HEK293 (cell line): ENCODE measurements around the gene ALOX5.

Source experiments
- CTCF ChIA-PET: fragments of 350-600 bp; formaldehyde crosslinking; extraction: SDS; loops from one replicate; lab custom pipeline; 2021; ENCODE audit warnings: antibody characterized with exemption; lab: Yijun Ruan, JAX
- POLR2A ChIA-PET: fragments of 300-600 bp; formaldehyde crosslinking; extraction: SDS; loops from one replicate; lab custom pipeline; 2020; ENCODE audit warnings: antibody characterized with exemption, inconsistent platforms; lab: Yijun Ruan, JAX
- H3K27ac ChIP-seq: fragments of 200-500 bp; sonication (Bioruptor generic); 2 replicates; pipeline ENCODE4 v1.5.1; 2014; ENCODE audit warnings: low read depth, low read length, control low read depth, inconsistent platforms; ENCODE audit errors: extremely low read depth
- H3K36me3 ChIP-seq, 2 experiments: fragments of 200-500 bp in 1 of 2; sonication (Bioruptor generic) in 1 of 2; 1 replicate in 1 of 2; 2 replicates in 1 of 2; pipeline ENCODE4 v1.5.1; 2014 to 2017; ENCODE audit warnings: inconsistent platforms in 2 of 2, low read length in 2 of 2; ENCODE audit not compliant: control insufficient read depth in 2 of 2, insufficient read depth in 1 of 2
- H3K4me1 ChIP-seq: fragments of 200-500 bp; sonication (Bioruptor generic); 2 replicates; pipeline ENCODE4 v1.5.1; 2014; ENCODE audit warnings: mild to moderate bottlenecking, low read length, inconsistent platforms; ENCODE audit not compliant: control insufficient read depth, insufficient read depth
- H3K4me3 ChIP-seq: 2 replicates; pipeline ENCODE4 v1.5.1; 2011; ENCODE audit warnings: low read depth, mild to moderate bottlenecking, control low read depth, low read length, moderate library complexity
- H3K9me3 ChIP-seq: fragments of 200-500 bp; sonication (Bioruptor generic); 2 replicates; pipeline ENCODE4 v1.5.1; 2014; ENCODE audit warnings: low read depth, low read length, inconsistent platforms; ENCODE audit not compliant: control insufficient read depth, insufficient read depth
- AEBP2 ChIP-seq: fragments of 450-650 bp; formaldehyde crosslinking; IDR thresholded peaks from 2 replicates; pipeline ENCODE4 v1.5.1; 2016; ENCODE audit warnings: missing biosample characterization, missing genetic modification characterization, borderline replicate concordance
- BCL11B ChIP-seq: fragments of 450-650 bp; formaldehyde crosslinking; IDR thresholded peaks from 2 replicates; pipeline ENCODE4 v1.5.1; 2016; ENCODE audit warnings: low read depth, missing biosample characterization, missing genetic modification characterization
- EGR2 ChIP-seq: fragments of 450-650 bp; formaldehyde crosslinking; IDR thresholded peaks from 2 replicates; pipeline ENCODE4 v1.5.1; 2016; ENCODE audit warnings: low read depth, missing biosample characterization, missing genetic modification characterization
- GLI4 ChIP-seq: fragments of 450-650 bp; formaldehyde crosslinking; IDR thresholded peaks from 2 replicates; pipeline ENCODE4 v1.5.1; 2016; ENCODE audit warnings: missing biosample characterization, missing genetic modification characterization
- MZF1 ChIP-seq: fragments of 450-650 bp; formaldehyde crosslinking; IDR thresholded peaks from 2 replicates; pipeline ENCODE4 v1.5.1; 2017; ENCODE audit warnings: missing biosample characterization, missing genetic modification characterization, borderline replicate concordance
- ZEB2 ChIP-seq: fragments of 450-650 bp; formaldehyde crosslinking; IDR thresholded peaks from 2 replicates; pipeline ENCODE4 v1.5.1; 2016; ENCODE audit warnings: missing biosample characterization, missing genetic modification characterization
- ZIC2 ChIP-seq: fragments of 450-650 bp; formaldehyde crosslinking; IDR thresholded peaks from 2 replicates; pipeline ENCODE4 v1.5.1; 2016; ENCODE audit warnings: missing biosample characterization, missing genetic modification characterization
- ZNF112 ChIP-seq: fragments of 450-650 bp; formaldehyde crosslinking; IDR thresholded peaks from 2 replicates; pipeline ENCODE4 v1.5.0; 2017; ENCODE audit warnings: missing biosample characterization, missing genetic modification characterization
- ZNF155 ChIP-seq: fragments of 450-650 bp; formaldehyde crosslinking; IDR thresholded peaks from 2 replicates; pipeline ENCODE4 v1.5.1; 2016; ENCODE audit warnings: missing biosample characterization, missing genetic modification characterization
- ZNF174 ChIP-seq: fragments of 450-650 bp; formaldehyde crosslinking; IDR thresholded peaks from 2 replicates; pipeline ENCODE4 v1.5.0; 2017; ENCODE audit warnings: missing biosample characterization, mild to moderate bottlenecking, missing genetic modification characterization
- ZNF214 ChIP-seq: fragments of 450-650 bp; formaldehyde crosslinking; IDR thresholded peaks from 2 replicates; pipeline ENCODE4 v1.5.1; 2017; ENCODE audit warnings: missing biosample characterization, mild to moderate bottlenecking, missing genetic modification characterization, borderline replicate concordance
- ZNF248 ChIP-seq: fragments of 450-650 bp; formaldehyde crosslinking; IDR thresholded peaks from 2 replicates; pipeline ENCODE4 v1.5.1; 2017; ENCODE audit warnings: missing biosample characterization, missing genetic modification characterization
- ZNF350 ChIP-seq: fragments of 450-650 bp; formaldehyde crosslinking; IDR thresholded peaks from 2 replicates; pipeline ENCODE4 v1.5.0; 2017; ENCODE audit warnings: missing biosample characterization, mild to moderate bottlenecking, missing genetic modification characterization
- ZNF366 ChIP-seq: fragments of 450-650 bp; formaldehyde crosslinking; conservative IDR thresholded peaks from 2 replicates; pipeline ENCODE4 v1.5.1; 2016; ENCODE audit warnings: missing biosample characterization, missing genetic modification characterization
- ZNF510 ChIP-seq: fragments of 450-650 bp; formaldehyde crosslinking; IDR thresholded peaks from 2 replicates; pipeline ENCODE4 v1.5.1; 2018; ENCODE audit warnings: mild to moderate bottlenecking, missing genetic modification characterization, missing biosample characterization; ENCODE audit not compliant: insufficient replicate concordance
- ZNF513 ChIP-seq: fragments of 450-650 bp; IDR thresholded peaks from 2 replicates; pipeline ENCODE4 v1.5.1; 2018; ENCODE audit warnings: missing biosample characterization, missing genetic modification characterization
- ZNF621 ChIP-seq: fragments of 450-650 bp; formaldehyde crosslinking; IDR thresholded peaks from 2 replicates; pipeline ENCODE4 v1.5.1; 2017; ENCODE audit warnings: missing biosample characterization, missing genetic modification characterization
- ZNF670 ChIP-seq: fragments of 450-650 bp; formaldehyde crosslinking; IDR thresholded peaks from 2 replicates; pipeline ENCODE4 v1.5.1; 2016; ENCODE audit warnings: missing biosample characterization, missing genetic modification characterization, low read depth
- ZNF677 ChIP-seq: fragments of 450-650 bp; IDR thresholded peaks from 2 replicates; pipeline ENCODE4 v1.5.0; 2018; ENCODE audit warnings: missing biosample characterization, mild to moderate bottlenecking, missing genetic modification characterization, moderate library complexity
- TF ChIP-seq, protein P1 (sequence below): fragments of 450-650 bp; formaldehyde crosslinking; IDR thresholded peaks from 2 replicates; pipeline ENCODE4 v1.5.1; 2016; ENCODE audit warnings: missing biosample characterization, missing genetic modification characterization, low read depth
- TF ChIP-seq, protein P2 (sequence below): fragments of 450-650 bp; formaldehyde crosslinking; IDR thresholded peaks from 2 replicates; pipeline ENCODE4 v1.5.1; 2016; ENCODE audit warnings: missing biosample characterization, missing genetic modification characterization, low read depth

Gene ALOX5

DNA sequence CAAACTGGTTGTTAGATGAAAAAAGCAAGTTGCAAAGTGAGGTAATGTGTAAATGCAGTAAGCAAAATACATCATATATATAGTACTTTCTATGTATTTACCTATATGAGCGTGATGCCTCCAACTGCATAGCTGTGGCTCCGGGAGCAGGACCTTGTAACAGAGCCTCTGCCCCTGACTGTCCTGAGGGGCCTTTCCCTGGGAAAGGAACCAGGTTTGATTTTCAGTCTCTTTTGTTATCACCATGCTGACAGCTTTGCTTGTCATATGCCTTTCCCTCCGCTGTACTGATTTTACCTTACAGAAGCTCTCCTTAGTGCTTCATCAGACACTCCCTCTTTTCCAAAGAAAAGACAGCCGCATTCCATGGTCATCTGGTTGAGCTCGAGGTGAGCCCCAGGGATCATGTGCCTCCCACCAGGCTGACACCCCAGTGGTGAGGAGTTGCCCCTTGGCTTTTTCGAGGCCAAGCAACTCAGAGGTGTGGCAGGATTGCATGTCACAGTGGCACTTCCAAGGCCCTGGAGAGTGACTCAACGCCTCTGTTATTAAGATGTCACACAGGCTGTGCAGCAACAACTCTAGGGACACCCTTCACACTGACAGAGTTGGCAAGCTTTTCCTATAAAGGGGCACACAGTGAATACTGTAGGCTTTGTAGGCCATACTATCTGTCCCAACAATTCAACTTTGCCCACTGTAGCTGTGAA lies 78.9 kb downstream of the ALOX5 start:
- TF ChIP-seq ZNF621 (tag by site-specific recombination) (no peak), ZNF366 (tag by site-specific recombination) (no peak), ZNF248 (no peak), ZIC2 (no peak), ZNF112 (no peak), ZNF513 (tag by site-specific recombination) (no peak), ZNF174 (tag by site-specific recombination) (no peak), GLI4 (no peak), ZNF214 (tag by site-specific recombination) (no peak), ZNF350 (tag by site-specific recombination) (no peak), AEBP2 (no peak), ZEB2 (tag by site-specific recombination) (no peak), MZF1 (tag by site-specific recombination) (no peak), BCL11B (tag by site-specific recombination) (no peak)
- TF ChIP-seq, protein P1, sequence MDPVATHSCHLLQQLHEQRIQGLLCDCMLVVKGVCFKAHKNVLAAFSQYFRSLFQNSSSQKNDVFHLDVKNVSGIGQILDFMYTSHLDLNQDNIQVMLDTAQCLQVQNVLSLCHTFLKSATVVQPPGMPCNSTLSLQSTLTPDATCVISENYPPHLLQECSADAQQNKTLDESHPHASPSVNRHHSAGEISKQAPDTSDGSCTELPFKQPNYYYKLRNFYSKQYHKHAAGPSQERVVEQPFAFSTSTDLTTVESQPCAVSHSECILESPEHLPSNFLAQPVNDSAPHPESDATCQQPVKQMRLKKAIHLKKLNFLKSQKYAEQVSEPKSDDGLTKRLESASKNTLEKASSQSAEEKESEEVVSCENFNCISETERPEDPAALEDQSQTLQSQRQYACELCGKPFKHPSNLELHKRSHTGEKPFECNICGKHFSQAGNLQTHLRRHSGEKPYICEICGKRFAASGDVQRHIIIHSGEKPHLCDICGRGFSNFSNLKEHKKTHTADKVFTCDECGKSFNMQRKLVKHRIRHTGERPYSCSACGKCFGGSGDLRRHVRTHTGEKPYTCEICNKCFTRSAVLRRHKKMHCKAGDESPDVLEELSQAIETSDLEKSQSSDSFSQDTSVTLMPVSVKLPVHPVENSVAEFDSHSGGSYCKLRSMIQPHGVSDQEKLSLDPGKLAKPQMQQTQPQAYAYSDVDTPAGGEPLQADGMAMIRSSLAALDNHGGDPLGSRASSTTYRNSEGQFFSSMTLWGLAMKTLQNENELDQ (tag by site-specific recombination) = no peak
- no peaks in the 10 kb centered on the region for H3K4me1 ChIP-seq
- H3K36me3 ChIP-seq = peaks cover 0 to 6% of the 10 kb centered on the region in 2 experiments; a peak in 1 of 3 replicates
- H3K4me3 ChIP-seq = no peak overlapping the region
- ChIA-PET CTCF (interaction anchor here (0.6 to 1.3 kb wide), 2 partner anchors 8 to 217 kb away, joined by 3 read pairs; no protein-coding TSS in a partner anchor), POLR2A (no interaction called here)
- no peak overlapping the region for H3K27ac ChIP-seq
- H3K9me3 ChIP-seq = no peaks in the 10 kb centered on the region

GRCh38 chr10:45453639-45454255 lies 79.7 kb downstream of the ALOX5 start:
- CTCF ChIA-PET = interaction anchor here (0.6 kb wide), 1 partner anchor 11 kb away, joined by 3 read pairs; no protein-coding TSS in a partner anchor
- H3K36me3 ChIP-seq = peaks cover 0 to 9% of the 10 kb centered on the region in 2 experiments; a peak in 1 of 3 replicates
- TF ChIP-seq ZNF670 (tag by site-specific recombination) = no peak
- no peak for TF ChIP-seq ZNF621 (tag by site-specific recombination)
- TF ChIP-seq, protein P2, sequence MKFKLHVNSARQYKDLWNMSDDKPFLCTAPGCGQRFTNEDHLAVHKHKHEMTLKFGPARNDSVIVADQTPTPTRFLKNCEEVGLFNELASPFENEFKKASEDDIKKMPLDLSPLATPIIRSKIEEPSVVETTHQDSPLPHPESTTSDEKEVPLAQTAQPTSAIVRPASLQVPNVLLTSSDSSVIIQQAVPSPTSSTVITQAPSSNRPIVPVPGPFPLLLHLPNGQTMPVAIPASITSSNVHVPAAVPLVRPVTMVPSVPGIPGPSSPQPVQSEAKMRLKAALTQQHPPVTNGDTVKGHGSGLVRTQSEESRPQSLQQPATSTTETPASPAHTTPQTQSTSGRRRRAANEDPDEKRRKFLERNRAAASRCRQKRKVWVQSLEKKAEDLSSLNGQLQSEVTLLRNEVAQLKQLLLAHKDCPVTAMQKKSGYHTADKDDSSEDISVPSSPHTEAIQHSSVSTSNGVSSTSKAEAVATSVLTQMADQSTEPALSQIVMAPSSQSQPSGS (tag by site-specific recombination) = no peak
- no peak for TF ChIP-seq ZNF510
- TF ChIP-seq EGR2 (tag by site-specific recombination) = 0 out of 2 replicates have a peak, but pooled peaks have one; percentile 5
- no peak for TF ChIP-seq ZNF677 (tag by site-specific recombination)
- TF ChIP-seq ZNF155 (tag by site-specific recombination) = no peak
- TF ChIP-seq, all 188 proteins: peak for 1
- POLR2A ChIA-PET = no interaction called here
- no peak overlapping the region for H3K27ac ChIP-seq
- H3K4me3 ChIP-seq = no peak overlapping the region
- no peaks in the 10 kb centered on the region for H3K4me1 ChIP-seq
- H3K9me3 ChIP-seq = no peaks in the 10 kb centered on the region
